HCT116 (cell line): ENCODE measurements around the gene CTIF. TPM values are rescaled to one million over a fixed set of nuclear protein-coding genes. Genes with fewer than 3 reads are reported as not detected.

Experiments
- ATAC-seq: fragments of 200-7000 bp; cut with Tn5 transposase; 2 replicates; pipeline ENCODE4 v1.9.1; 2020; ENCODE audit warnings: mild to moderate bottlenecking, moderate library complexity
- BruUV-seq: library from RNA; stranded (reverse); fragments of 400-500 nt; replicated peaks from 2 replicates; lab custom pipeline; 2021; lab: Mats Ljungman, UMichigan
- CTCF ChIA-PET: fragments of 300-600 bp; sonication (Branson Sonifier 250); formaldehyde crosslinking; loops from one replicate; lab custom pipeline; 2021; ENCODE audit warnings: antibody characterized with exemption; lab: Charles Lee
- POLR2A ChIA-PET: fragments of 300-600, 350-600 bp; sonication (Branson Sonifier 250); formaldehyde crosslinking; loops from one replicate; lab custom pipeline; 2021; ENCODE audit warnings: antibody characterized with exemption; lab: Charles Lee
- RAD21 ChIA-PET, 2 experiments: fragments of 300-600 bp; sonication (Branson Sonifier 250); formaldehyde crosslinking; loops; one replicate each; lab custom pipeline; 2023; ENCODE audit warnings: low total read pairs in 2 of 2; ENCODE audit not compliant: uncharacterized antibody in 2 of 2, unreplicated experiment in 2 of 2, low non-redundant PET in 1 of 2; lab: Charles Lee
- DNase-seq: peaks from one replicate; pipeline ENCODE4 v3.0.0-alpha.2; 2010; ENCODE audit warnings: low read depth, low spot score
- H2AFZ ChIP-seq: fragments of 200-600 bp; shearing (Covaris generic), sonication (generic); 2 replicates; pipeline ENCODE4 v1.6.1; 2017; ENCODE audit warnings: low read depth, mixed run types, mixed read lengths, antibody characterized with exemption, low read length; ENCODE audit not compliant: poor library complexity, severe bottlenecking
- H3K27ac ChIP-seq: 2 replicates; pipeline ENCODE4 v1.5.1; 2012; ENCODE audit warnings: low read depth, low read length
- H3K27me3 ChIP-seq: fragments of 200-600 bp; sonication (generic); 2 replicates; pipeline ENCODE4 v1.6.1; 2016; ENCODE audit warnings: mixed run types, low read length, mixed read lengths; ENCODE audit not compliant: insufficient read depth
- H3K36me3 ChIP-seq, 2 experiments: fragments of 200-500 bp in 1 of 2; fragments of 200-600 bp in 1 of 2; sonication (Bioruptor generic) in 1 of 2; sonication (generic) in 1 of 2; 2 replicates each; pipeline versions ENCODE4 v1.5.1 to v1.6.1; 2014 to 2016; ENCODE audit warnings: low read length in 2 of 2, inconsistent platforms in 1 of 2, mixed read lengths in 1 of 2, mixed run types in 1 of 2; ENCODE audit not compliant: insufficient read depth in 2 of 2, control insufficient read depth in 1 of 2
- H3K4me1 ChIP-seq, 2 experiments: fragments of 200-600 bp in 1 of 2; sonication (generic) in 1 of 2; 2 replicates each; pipeline versions ENCODE4 v1.5.1 to v1.6.1; 2012 to 2017; ENCODE audit warnings: low read length in 2 of 2, inconsistent platforms in 1 of 2, mild to moderate bottlenecking in 1 of 2, mixed read lengths in 1 of 2, mixed run types in 1 of 2, moderate library complexity in 1 of 2; ENCODE audit not compliant: insufficient read depth in 2 of 2, control insufficient read depth in 1 of 2
- H3K4me2 ChIP-seq: fragments of 200-600 bp; sonication (generic); 2 replicates; pipeline ENCODE4 v1.6.1; 2017; ENCODE audit warnings: mixed run types, low read length, mixed read lengths
- H3K4me3 ChIP-seq, 2 experiments: fragments of 200-600 bp in 1 of 2; sonication (generic) in 1 of 2; replicated peaks in 1 of 2; 2 replicates each; pipeline ENCODE4 v1.5.1; 2011 to 2016; ENCODE audit warnings: low read length in 2 of 2, control low read depth in 1 of 2, low read depth in 1 of 2, mild to moderate bottlenecking in 1 of 2, mixed read lengths in 1 of 2, mixed run types in 1 of 2
- H3K79me2 ChIP-seq: fragments of 200-600 bp; sonication (generic); 2 replicates; pipeline ENCODE4 v1.6.1; 2017; ENCODE audit warnings: mild to moderate bottlenecking, mixed run types, low read length, moderate library complexity, mixed read lengths; ENCODE audit not compliant: insufficient read depth
- H3K9ac ChIP-seq: fragments of 200-600 bp; sonication (generic); 2 replicates; pipeline ENCODE4 v1.6.1; 2016; ENCODE audit warnings: low read length, mixed read lengths
- H3K9me2 ChIP-seq: fragments of 200-600 bp; sonication (generic), shearing (Covaris generic); 2 replicates; pipeline ENCODE4 v1.6.1; 2017; ENCODE audit warnings: mixed run types, mild to moderate bottlenecking, moderate library complexity; ENCODE audit not compliant: insufficient read depth
- H3K9me3 ChIP-seq, 2 experiments: fragments of 200-500 bp in 1 of 2; fragments of 200-600 bp in 1 of 2; sonication (Bioruptor generic) in 1 of 2; sonication (generic) in 1 of 2; 2 replicates each; pipeline ENCODE4 v1.6.1; 2014 to 2017; ENCODE audit warnings: low read length in 2 of 2, mixed read lengths in 2 of 2, inconsistent platforms in 1 of 2, low read depth in 1 of 2, mild to moderate bottlenecking in 1 of 2, mixed run types in 1 of 2, moderate library complexity in 1 of 2; ENCODE audit not compliant: control insufficient read depth in 1 of 2, insufficient read depth in 1 of 2
- H4K20me1 ChIP-seq: fragments of 200-600 bp; sonication (generic), shearing (Covaris generic); 2 replicates; pipeline ENCODE4 v1.6.1; 2017; ENCODE audit warnings: mixed run types, mild to moderate bottlenecking, moderate library complexity; ENCODE audit not compliant: insufficient read depth
- CBX3 ChIP-seq: IDR thresholded peaks from 2 replicates; pipeline ENCODE4 v1.6.1; 2012; ENCODE audit warnings: low read depth
- CEBPB ChIP-seq: IDR thresholded peaks from 2 replicates; pipeline ENCODE4 v1.6.1; 2012; ENCODE audit warnings: low read depth
- CTCF ChIP-seq, 3 experiments: fragments of 200-600 bp in 1 of 3; sonication (generic) in 1 of 3; IDR thresholded peaks in 2 of 3; conservative IDR thresholded peaks in 1 of 3; 2 replicates each; pipeline ENCODE4 v1.5.1; 2012 to 2017; ENCODE audit warnings: low read depth in 2 of 3, low read length in 2 of 3, antibody characterized with exemption in 1 of 3, borderline replicate concordance in 1 of 3, control low read depth in 1 of 3, mild to moderate bottlenecking in 1 of 3, mixed read lengths in 1 of 3, mixed run types in 1 of 3, moderate library complexity in 1 of 3; ENCODE audit not compliant: insufficient read depth in 1 of 3
- ELF1 ChIP-seq: IDR thresholded peaks from 2 replicates; pipeline ENCODE4 v1.6.1; 2012; ENCODE audit warnings: low read depth, borderline replicate concordance
- MAX ChIP-seq: IDR thresholded peaks from 2 replicates; pipeline ENCODE4 v1.6.1; 2012
- POLR2A ChIP-seq: IDR thresholded peaks from 2 replicates; pipeline ENCODE4 v1.7.0; 2011; ENCODE audit warnings: borderline replicate concordance; ENCODE audit not compliant: insufficient read depth, insufficient read length; ENCODE audit errors: extremely low read depth
- POLR2AphosphoS5 ChIP-seq: IDR thresholded peaks from 2 replicates; pipeline ENCODE4 v1.6.1; 2011; ENCODE audit warnings: mild to moderate bottlenecking, low read depth, low read length, moderate library complexity
- RAD21 ChIP-seq: IDR thresholded peaks from 2 replicates; pipeline ENCODE4 v1.6.1; 2012; ENCODE audit warnings: low read depth, mild to moderate bottlenecking
- SIN3A ChIP-seq: IDR thresholded peaks from 2 replicates; pipeline ENCODE4 v1.6.1; 2012; ENCODE audit warnings: low read depth
- SRF ChIP-seq: IDR thresholded peaks from 2 replicates; pipeline ENCODE4 v1.6.1; 2012; ENCODE audit warnings: low read depth
- TCF7L2 ChIP-seq: IDR thresholded peaks from 2 replicates; pipeline ENCODE4 v1.7.0; 2011; ENCODE audit warnings: borderline replicate concordance, inconsistent platforms; ENCODE audit not compliant: insufficient read depth, insufficient read length; ENCODE audit errors: extremely low read depth
- YY1 ChIP-seq: IDR thresholded peaks from 2 replicates; pipeline ENCODE4 v1.6.1; 2011; ENCODE audit warnings: low read length, low read depth, moderate library complexity, mild to moderate bottlenecking; ENCODE audit not compliant: insufficient replicate concordance; ENCODE audit errors: extremely low read depth
- ZFX ChIP-seq: fragments of 450-650 bp; IDR thresholded peaks from 2 replicates; pipeline ENCODE4 v1.6.1; 2017
- ZNF274 ChIP-seq: fragments of 200-500 bp; sonication (Bioruptor generic); IDR thresholded peaks from 2 replicates; pipeline ENCODE4 v1.6.1; 2014; ENCODE audit warnings: mild to moderate bottlenecking, low read depth, low read length, inconsistent platforms
- intact Hi-C: fragments of 100-400 bp; cut with micrococcal nuclease; formaldehyde crosslinking; loops from 2 replicates; pipeline ENCODE4 v1.10.0; 2022
- total RNA-seq: library from RNA; stranded (reverse); gene quantifications from one replicate; pipeline ENCODE4 v1.2.1, GENCODE V29; 2021; ENCODE audit not compliant: unreplicated experiment

The CTIF gene
- total RNA-seq, 1 experiment from 2014 or later: 19.7 TPM

GRCh38 chr18:48657447-48658120, 118.8 kb downstream of the CTIF start:
- TF ChIP-seq SIN3A (no peak), MAX (no peak), POLR2A (no peak), ELF1 (no peak), CEBPB (no peak), ZNF274 (no peak), POLR2AphosphoS5 (no peak), CBX3 (no peak), YY1 (no peak), TCF7L2 (no peak), CTCF (IDR thresholded peaks at IDR 0.05 in 2 of 3, conservative IDR thresholded peaks at IDR 0.05 in 1 of 3; ENCODE audit: borderline replicate concordance in 1 of 3, insufficient read depth in 1 of 3, low read depth in 2 of 3, low read length in 2 of 3) (no peak), ZFX (no peak), RAD21 (no peak), SRF (no peak)
- CTCF ChIA-PET: no interaction called here
- Histone ChIP-seq H3K4me2 (no peak overlapping the region), H2AFZ (no peak overlapping the region), H3K27me3 (no peaks in the 10 kb centered on the region), H3K9me3 (no peaks in the 10 kb centered on the region), H3K27ac (no peak overlapping the region), H3K4me1 (peaks cover 17 to 19% of the 10 kb centered on the region in 2 experiments), H3K36me3 (no peaks in the 10 kb centered on the region), H3K4me3 (no peak overlapping the region), H4K20me1 (no peaks in the 10 kb centered on the region), H3K79me2 (no peaks in the 10 kb centered on the region), H3K9me2 (no peaks in the 10 kb centered on the region), H3K9ac (no peak overlapping the region)
- BruUV-seq: no TSS peak
- ATAC-seq (no peak), DNase-seq (no peak)
- RAD21 ChIA-PET: no interaction called here
- intact Hi-C loops: no loop called here
- POLR2A ChIA-PET: no interaction called here
